AG04450 (cell line): ENCODE data around the gene ADAMTS14. TPM values are rescaled to one million over a fixed set of nuclear protein-coding genes. Genes with fewer than 3 reads are reported as not detected.

Experiments used
- CTCF ChIA-PET: fragments of 300-600, 350-600 bp; formaldehyde crosslinking; extraction: SDS; loops from one replicate; lab custom pipeline; 2022; ENCODE audit warnings: antibody characterized with exemption, inconsistent platforms; lab: Charles Lee
- POLR2A ChIA-PET: fragments of 350-600 bp; formaldehyde crosslinking; extraction: SDS; loops from one replicate; lab custom pipeline; 2021; ENCODE audit warnings: antibody characterized with exemption, inconsistent platforms; lab: Yijun Ruan, JAX
- DNase-seq: peaks from one replicate; pipeline ENCODE4 v3.0.0-alpha.2; 2011; ENCODE audit warnings: low read depth, low spot score
- H3K27ac ChIP-seq: one replicate; pipeline ENCODE4 v1.5.1; 2012; ENCODE audit warnings: low read depth, low read length, control low read depth
- H3K27me3 ChIP-seq: one replicate; pipeline ENCODE4 v1.6.0; 2012; ENCODE audit warnings: low read length; ENCODE audit not compliant: control insufficient read depth, insufficient read depth
- H3K4me3 ChIP-seq: 2 replicates; pipeline ENCODE4 v1.5.1; 2011; ENCODE audit warnings: mild to moderate bottlenecking, low read depth, low read length, control low read depth
- H3K9me3 ChIP-seq: 2 replicates; pipeline ENCODE4 v1.5.1; 2012; ENCODE audit warnings: low read length; ENCODE audit not compliant: control insufficient read depth, insufficient read depth
- CTCF ChIP-seq: IDR thresholded peaks from 2 replicates; pipeline ENCODE4 v1.5.1; 2011; ENCODE audit warnings: low read depth, low read length, control low read depth, inconsistent platforms
- polyA plus RNA-seq: library from polyadenylated mRNA; depleted of rRNA; stranded (reverse); fragments of >200 nt; gene quantifications from 2 replicates; pipeline ENCODE4 v1.2.3, GENCODE V29; 2011

The ADAMTS14 gene
- polyA plus RNA-seq, 1 experiment = 2.9 TPM

- H3K9me3 ChIP-seq = no peaks in the 10 kb centered on the region
- no peak for TF ChIP-seq CTCF
- H3K27ac ChIP-seq = no peak overlapping the region
- H3K27me3 ChIP-seq = peaks cover 12% of the 10 kb centered on the region
- ChIA-PET CTCF (no interaction called here), POLR2A (no interaction called here)
- no peak overlapping the region for H3K4me3 ChIP-seq
- no peak for DNase-seq
These were observed 26.9 kb downstream of the ADAMTS14 start for GRCh38 chr10:70699063-70699658.

DNA sequence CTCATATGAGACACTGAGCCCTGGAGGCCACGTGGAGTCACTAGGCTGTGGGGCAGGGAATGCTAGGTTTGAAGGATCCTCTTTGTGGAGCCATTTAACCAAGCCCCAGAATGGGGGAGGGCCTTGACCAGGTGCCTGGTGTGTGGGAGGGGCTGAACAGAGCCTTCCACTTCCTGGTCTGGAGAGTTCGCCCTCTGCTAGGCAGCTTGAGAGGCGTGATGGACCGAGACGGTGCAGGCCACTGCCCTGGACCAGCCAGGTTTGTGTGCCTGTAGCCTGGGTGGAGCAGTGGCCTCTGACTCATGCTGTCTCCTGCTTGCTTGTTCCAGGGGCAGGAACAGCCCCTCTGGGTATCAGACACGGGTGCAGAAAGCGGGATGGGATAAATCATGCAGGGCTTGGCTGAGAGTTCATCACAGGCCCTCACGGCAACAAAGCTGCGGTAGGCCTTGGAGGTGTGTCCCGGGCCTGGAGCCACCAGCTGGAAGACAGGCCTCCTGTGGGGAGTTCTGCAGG lies 27.4 kb downstream of the ADAMTS14 start:
- TF ChIP-seq CTCF = no peak
- peaks cover 12% of the 10 kb centered on the region for H3K27me3 ChIP-seq
- no peak overlapping the region for H3K27ac ChIP-seq
- H3K4me3 ChIP-seq = no peak overlapping the region
- ChIA-PET POLR2A (no interaction called here), CTCF (no interaction called here)
- H3K9me3 ChIP-seq = no peaks in the 10 kb centered on the region
- no peak for DNase-seq

- Histone ChIP-seq H3K4me3 (no peak overlapping the region), H3K27me3 (peaks cover 4% of the 10 kb centered on the region), H3K9me3 (no peaks in the 10 kb centered on the region; the same call in 1 of the 2 replicates), H3K27ac (no peak overlapping the region)
- TF ChIP-seq CTCF = no peak
- ChIA-PET POLR2A (no interaction called here), CTCF (no interaction called here)
- no peak for DNase-seq
These were observed 30.0 kb downstream of the ADAMTS14 start for GRCh38 chr10:70702190-70702763.

GRCh38 chr10:70704211-70704610 lies 31.9 kb downstream of the ADAMTS14 start:
- Histone ChIP-seq H3K4me3 (no peak overlapping the region), H3K9me3 (no peaks in the 10 kb centered on the region; the same call in 1 of the 2 replicates), H3K27me3 (peaks cover 4% of the 10 kb centered on the region), H3K27ac (no peak overlapping the region)
- ChIA-PET CTCF (no interaction called here), POLR2A (no interaction called here)
- TF ChIP-seq CTCF = no peak
- no peak for DNase-seq

DNA sequence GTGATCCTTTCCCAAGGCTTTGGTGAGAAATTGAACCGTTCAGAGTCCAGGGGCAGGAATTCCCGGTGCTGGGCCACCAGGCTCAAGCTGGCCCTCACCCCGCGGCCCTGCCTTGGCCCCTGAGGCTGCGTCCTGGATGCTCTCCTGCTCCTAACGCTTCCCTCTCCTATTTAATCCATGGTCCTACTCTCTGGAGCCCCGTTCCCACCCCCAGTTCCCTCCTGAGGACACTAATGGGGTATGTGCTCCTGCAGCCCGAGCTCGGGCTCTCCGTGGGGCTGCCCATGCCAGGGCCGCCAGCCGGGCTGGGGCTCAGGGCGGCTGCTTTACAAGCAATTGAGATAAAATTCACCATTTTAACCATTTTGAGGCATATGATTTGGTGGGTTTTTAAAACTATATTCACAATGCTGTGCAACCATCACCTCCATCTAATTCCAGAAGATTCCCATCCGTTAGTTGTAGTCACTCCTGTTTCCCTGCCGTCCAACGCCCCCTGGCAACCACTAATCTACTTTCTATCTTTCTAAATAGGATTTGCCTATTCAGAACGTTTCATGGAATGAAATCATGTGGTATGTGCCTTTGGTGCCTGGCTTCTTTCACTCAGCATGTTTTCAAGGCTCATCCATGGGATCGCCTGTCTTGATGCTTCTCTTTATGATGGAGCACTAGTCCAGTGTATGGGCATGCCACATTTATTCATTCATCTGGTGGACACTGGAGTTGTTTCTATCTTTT lies 33.0 kb downstream of the ADAMTS14 start:
- DNase-seq = no peak
- no peak overlapping the region for H3K27ac ChIP-seq
- CTCF ChIA-PET = no interaction called here
- no peak for TF ChIP-seq CTCF
- H3K9me3 ChIP-seq = no peaks in the 10 kb centered on the region; the same call in 1 of the 2 replicates
- peaks cover 4% of the 10 kb centered on the region for H3K27me3 ChIP-seq
- no peak overlapping the region for H3K4me3 ChIP-seq
- POLR2A ChIA-PET = no interaction called here
